ENCODE measurements around the gene USP7.
"Not testable (repeated sequence)": the region's sequence is repeated elsewhere in the genome, so short reads cannot be mapped to it uniquely, and the experiment has no call there.

The USP7 gene

GRCh38 chr16:8963821-8964441 lies at the start of gene USP7:
USP7 (minus strand) TSS chr16:8963906; CDS start chr16:8963285, 621 bp downstream.
- DNase-seq: peak; percentile 92 to 94

- DNase-seq: no peak
These were observed 49.8 kb upstream of the USP7 start for GRCh38 chr16:9013508-9013864.

- peak in 1 of 2 experiments; percentile 30 for DNase-seq
These were observed 49.3 kb upstream of the USP7 start for GRCh38 chr16:9012848-9013507.

- no peak for DNase-seq
These were observed 48.6 kb upstream of the USP7 start for GRCh38 chr16:9012330-9012729.

- DNase-seq: peak; percentile 79 to 82
These were observed 45.0 kb upstream of the USP7 start for GRCh38 chr16:9008601-9009260.

- no peak for DNase-seq
These were observed 43.6 kb upstream of the USP7 start for GRCh38 chr16:9007177-9007794.

- no peak for DNase-seq
These were observed 40.5 kb upstream of the USP7 start for GRCh38 chr16:9004183-9004582.

GRCh38 chr16:9003763-9004162 lies 40.1 kb upstream of the USP7 start:
- DNase-seq: no peak

- no peak for DNase-seq
These were observed 39.6 kb upstream of the USP7 start for GRCh38 chr16:9003322-9003721.

- no peak for DNase-seq
These were observed 38.3 kb upstream of the USP7 start for GRCh38 chr16:9002042-9002441.

GRCh38 chr16:9000664-9001063 lies 37.0 kb upstream of the USP7 start:
- no peak for DNase-seq

- no peak for DNase-seq
These were observed 36.1 kb upstream of the USP7 start for GRCh38 chr16:8999800-9000199.

GRCh38 chr16:8998108-8998507 lies 34.4 kb upstream of the USP7 start:
- DNase-seq: no peak

- DNase-seq: no peak
These were observed 33.2 kb upstream of the USP7 start for GRCh38 chr16:8996891-8997290.

GRCh38 chr16:8990445-8990844 lies 26.7 kb upstream of the USP7 start:
- no peak for DNase-seq

GRCh38 chr16:8989099-8989878 lies 25.6 kb upstream of the USP7 start:
- DNase-seq: no peak

- DNase-seq: no peak
These were observed 23.1 kb upstream of the USP7 start for GRCh38 chr16:8986818-8987191.

GRCh38 chr16:8986111-8986510 lies 22.4 kb upstream of the USP7 start:
- no peak for DNase-seq

GRCh38 chr16:8982816-8983215 lies 19.1 kb upstream of the USP7 start:
- DNase-seq: no peak

GRCh38 chr16:8981901-8982300 lies 18.2 kb upstream of the USP7 start:
- DNase-seq: not testable (repeated sequence)

GRCh38 chr16:8976189-8976588 lies 12.5 kb upstream of the USP7 start:
- not testable (repeated sequence) for DNase-seq

GRCh38 chr16:8975039-8975438 lies 11.3 kb upstream of the USP7 start:
- no peak for DNase-seq
